ENCODE data around the gene BAX.
A peak's percentile ranks its signal among the peaks of the same experiment; 100 is the strongest.

The BAX gene

DNA sequence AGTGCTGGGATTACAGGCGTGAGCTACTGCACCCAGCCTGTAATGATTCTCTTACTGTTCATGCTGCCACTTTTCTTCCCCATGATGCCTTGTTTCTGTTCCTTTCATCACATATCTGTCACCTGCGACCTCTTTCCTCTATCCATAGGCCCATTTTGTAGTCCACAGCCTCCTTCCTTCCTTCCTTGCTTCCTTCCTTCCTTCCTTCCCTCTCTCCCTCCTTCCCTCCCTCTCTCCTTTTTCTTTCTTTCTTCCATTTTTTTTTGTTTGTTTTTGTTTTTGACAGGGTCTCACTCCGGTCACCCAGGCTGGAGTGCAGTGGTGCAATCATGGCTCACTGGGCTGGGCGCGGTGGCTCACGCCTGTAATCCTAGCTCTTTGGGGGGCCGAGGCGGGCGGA is 34.2 kb downstream of the BAX start:
- no peak for DNase-seq

GRCh38 chr19:48989701-48990291 is 35.1 kb downstream of the BAX start:
- DNase-seq, result no peak

- no peak for DNase-seq
Measured at GRCh38 chr19:48990400-48990799, 35.7 kb downstream of the BAX start.

DNA sequence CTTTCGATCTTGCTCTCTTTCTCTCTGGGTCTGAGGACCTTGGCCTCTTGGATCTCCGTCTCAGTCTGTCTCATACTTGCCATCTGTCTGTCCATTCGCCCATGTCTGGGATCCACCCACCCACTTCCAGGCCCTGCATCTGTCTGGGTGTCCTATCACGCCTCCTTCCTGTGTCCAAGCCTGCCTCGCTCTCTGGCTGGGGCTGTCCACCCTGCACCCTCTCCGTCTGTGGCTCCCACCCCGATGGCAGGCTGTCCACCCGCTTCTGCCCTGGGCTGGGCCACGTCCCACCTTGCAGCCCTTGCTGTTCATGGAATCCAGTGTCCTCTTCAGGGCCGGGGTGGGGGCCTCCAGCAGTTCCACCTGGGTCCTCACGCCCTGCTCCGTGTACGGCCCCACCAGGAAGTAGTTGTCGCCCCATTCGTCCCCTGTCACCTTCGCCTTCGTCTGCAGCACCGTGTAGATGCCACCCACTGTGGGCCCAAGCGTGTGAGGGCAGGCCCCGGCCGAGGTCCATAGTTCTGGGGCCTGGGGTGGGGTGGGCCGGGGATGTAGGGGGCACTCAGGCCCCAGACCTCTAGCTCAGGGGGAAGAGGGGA is 36.4 kb downstream of the BAX start:
- DNase-seq, result no peak

DNA sequence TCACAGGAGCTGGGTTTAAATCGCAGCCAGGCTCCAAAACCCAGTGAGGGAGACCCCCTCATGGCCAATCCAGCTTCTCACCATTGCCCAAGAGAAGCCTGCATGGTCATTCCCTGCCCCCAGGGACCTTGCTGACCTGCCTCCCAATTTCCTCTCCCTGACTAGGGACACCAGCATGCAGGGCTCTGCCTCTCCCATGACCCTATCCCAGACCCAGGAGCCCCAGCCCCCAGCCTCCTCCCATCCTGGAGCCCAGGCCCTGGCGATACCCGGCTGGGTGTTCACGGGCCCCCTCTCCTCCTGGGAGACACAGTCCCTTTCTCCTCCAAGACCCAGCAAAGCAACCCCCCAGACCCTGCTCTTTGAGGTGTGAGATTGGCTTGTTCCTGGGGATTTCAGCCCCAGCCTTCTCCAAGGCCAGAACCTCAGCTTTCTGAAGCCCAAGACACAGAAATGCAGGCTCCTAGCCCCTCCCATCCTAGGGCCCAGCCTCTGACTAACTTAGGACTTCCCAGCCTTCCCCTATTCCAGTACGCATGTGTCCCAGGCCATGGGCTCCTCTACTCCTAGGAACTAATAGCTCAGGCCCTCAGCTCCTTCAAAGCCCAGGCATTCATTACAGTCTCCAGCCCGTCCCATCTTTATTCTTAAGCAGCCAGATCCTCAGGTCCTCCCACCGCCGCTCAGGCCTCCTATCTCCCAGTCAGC is 37.4 kb downstream of the BAX start:
- DNase-seq, result peak; percentile 31

GRCh38 chr19:48992581-48993174 is 38.0 kb downstream of the BAX start:
- DNase-seq, result no peak

DNA sequence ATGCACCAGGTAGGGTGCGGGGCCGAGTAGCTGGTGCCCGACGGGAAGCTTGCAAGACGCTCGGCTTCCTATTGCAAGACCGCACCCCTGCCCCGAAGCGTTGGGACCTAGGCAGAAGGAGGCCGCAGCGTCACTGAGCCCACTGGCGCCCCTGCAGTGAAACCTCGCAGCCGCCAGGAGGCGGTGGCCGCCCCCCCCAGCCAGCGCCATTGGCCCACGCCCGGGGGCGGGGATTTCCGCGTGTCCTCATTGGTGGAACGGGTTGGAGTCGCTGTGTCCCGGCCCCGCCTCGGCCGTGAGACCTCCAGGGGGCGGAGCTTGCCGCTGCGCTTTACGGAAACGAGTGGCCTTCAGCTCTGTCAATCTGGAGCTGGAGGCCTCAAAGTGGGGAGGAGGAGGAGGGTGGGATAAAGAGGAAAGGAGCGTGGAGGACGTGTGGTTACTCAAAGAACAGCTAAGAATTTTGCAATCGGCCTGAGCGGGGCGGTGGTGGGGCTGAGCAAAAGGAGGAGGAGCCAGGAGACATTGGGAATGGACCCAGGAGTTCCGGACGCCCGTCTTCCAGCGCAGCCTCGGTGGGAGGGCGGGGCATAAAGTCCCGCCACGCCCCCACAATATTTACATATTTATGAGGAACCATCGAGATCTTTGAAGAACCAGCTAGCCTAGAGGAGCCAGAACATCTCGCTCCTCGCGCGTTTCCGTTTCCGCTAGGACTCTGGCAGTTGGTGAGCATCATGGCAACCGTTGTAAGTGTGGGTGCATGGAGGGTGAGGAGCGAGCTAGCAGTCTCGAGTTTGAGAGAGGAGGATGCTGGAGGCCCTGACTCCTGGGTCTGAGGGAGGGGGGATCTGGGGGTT is 38.7 kb downstream of the BAX start, which contains the start of the genes GYS1 and RUVBL2:
Gene GYS1, minus strand, starts transcription at position 135 of the 860 bp plus-strand sequence. CDS start 197 bp downstream, outside the sequence.
Gene RUVBL2, plus strand, starts transcription at position 713 of the 860 bp plus-strand sequence. Its CDS starts 25 bp downstream, at position 738.
- peak; percentile 98 for DNase-seq

DNA sequence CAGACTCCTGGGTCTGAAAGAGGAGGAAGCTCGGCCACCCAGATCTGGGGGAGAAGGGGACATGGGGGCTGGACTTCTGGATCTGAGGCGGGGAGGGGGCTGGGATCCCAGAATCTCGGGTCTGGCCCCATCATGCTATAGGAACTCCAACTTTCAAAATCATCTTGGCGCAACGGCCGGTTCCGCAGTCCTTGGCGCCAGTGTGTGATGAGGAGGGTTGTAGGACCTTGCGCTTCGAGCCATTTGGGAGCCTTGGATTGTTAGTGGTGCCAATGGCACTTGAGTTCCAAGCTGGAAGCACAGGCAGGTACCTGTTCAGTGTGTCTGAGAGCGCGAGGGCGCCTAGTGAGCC is 39.3 kb downstream of the BAX start:
- no peak for DNase-seq

DNA sequence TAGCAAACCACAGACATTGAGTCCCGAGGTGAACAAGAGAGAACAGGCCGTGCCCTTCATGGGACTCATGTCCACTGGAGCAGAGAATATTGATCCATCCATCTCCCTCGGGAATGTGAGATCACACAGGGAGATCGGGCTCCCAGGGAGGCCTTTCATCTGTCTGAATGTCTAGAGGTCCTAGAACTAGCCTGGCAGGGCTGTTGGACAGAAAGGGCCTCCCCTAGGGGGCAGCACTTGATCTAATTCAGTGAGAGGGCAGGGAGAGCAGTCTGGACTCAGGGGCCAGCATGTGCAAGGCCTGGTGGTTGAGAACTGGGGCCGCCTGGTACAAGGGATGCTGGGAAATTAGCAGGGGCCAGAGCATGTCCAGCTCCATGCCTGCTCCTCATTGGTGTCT is 43.3 kb downstream of the BAX start:
- DNase-seq, result no peak

- no peak for DNase-seq
Measured at GRCh38 chr19:48999481-49000325, 45.0 kb downstream of the BAX start.

DNA sequence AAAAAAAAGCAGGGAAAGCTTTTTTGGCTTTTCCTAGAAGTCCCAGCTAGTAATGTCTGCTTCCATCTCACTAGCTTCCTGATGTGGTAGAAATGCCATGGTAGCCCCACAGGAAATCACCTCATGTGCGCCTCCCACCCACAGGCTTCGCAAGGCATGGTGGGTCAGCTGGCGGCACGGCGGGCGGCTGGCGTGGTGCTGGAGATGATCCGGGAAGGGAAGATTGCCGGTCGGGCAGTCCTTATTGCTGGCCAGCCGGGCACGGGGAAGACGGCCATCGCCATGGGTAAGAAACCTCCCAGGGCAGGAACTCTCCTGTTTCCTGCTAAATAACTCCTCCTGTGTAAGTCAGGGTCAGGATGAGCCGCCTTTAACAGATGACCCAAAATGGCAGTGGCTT is 49.5 kb downstream of the BAX start:
- no peak for DNase-seq

GRCh38 chr19:49004964-49005614 is 50.4 kb downstream of the BAX start:
- DNase-seq, result no peak

GRCh38 chr19:49006905-49007304 is 52.2 kb downstream of the BAX start:
- DNase-seq, result no peak

DNA sequence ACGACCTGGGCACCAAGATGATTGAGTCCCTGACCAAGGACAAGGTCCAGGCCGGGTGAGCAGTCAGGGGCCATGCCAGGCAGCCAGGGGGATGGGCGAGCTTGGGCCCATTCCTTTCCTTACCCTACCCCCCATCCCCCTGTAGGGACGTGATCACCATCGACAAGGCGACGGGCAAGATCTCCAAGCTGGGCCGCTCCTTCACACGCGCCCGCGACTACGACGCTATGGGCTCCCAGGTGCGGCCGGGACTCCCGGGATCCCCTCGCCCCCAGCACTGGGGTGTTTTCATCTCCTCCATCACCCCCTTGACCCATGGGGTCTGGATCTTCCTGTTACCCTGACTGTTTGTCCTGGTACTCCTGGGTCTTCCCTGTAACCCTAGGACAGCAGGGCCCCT is 55.2 kb downstream of the BAX start:
- DNase-seq, result no peak

GRCh38 chr19:49010453-49010852 is 55.8 kb downstream of the BAX start:
- no peak for DNase-seq

DNA sequence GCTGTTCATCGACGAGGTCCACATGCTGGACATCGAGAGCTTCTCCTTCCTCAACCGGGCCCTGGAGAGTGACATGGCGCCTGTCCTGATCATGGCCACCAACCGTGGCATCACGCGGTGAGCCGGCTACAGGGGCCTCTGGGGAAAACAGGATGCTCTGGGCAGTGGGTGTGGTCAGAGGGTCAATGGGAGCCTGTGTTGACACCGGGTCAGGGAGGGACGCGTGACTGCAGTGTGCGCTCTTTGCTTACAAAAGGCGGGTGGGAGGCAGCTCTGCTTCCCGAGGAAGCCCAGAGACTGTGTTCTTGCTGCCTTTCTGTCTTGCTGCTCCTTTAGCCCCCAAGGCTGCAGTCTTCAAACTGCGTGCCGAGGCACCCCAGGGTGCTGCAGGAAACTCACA is 56.5 kb downstream of the BAX start:
- DNase-seq, result no peak
